NCI-H446 (cell line): ENCODE data around the gene MAGI1.

Experiments used
- DNase-seq, 2 experiments: peaks; one replicate each; lab custom pipeline; 2025; lab: John Stamatoyannopoulos, UW

Gene MAGI1

DNA sequence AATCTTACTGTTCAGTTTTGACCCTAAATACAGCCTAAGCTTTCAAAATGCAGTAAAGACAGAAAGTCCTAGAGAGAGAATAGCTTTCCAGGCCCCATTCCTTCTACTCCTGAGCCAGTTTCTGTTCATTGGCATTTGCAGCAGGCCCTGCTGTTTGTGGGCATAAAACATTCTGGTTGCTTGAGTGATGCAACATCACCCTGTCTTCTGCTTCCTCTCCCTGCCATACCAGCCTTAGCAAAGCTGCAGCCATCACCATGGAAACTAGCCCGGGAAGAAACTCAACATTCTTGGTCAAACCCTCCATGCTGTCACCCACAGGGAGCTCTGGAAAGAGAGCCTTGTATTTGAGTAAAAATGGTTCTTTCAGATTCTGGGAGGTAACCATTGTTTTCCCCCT lies 325.7 kb downstream of the MAGI1 start:
- DNase-seq = peak in 1 of 2 experiments; percentile 5

- DNase-seq = no peak
Measured at GRCh38 chr3:65712140-65712539, 326.6 kb downstream of the MAGI1 start.

DNA sequence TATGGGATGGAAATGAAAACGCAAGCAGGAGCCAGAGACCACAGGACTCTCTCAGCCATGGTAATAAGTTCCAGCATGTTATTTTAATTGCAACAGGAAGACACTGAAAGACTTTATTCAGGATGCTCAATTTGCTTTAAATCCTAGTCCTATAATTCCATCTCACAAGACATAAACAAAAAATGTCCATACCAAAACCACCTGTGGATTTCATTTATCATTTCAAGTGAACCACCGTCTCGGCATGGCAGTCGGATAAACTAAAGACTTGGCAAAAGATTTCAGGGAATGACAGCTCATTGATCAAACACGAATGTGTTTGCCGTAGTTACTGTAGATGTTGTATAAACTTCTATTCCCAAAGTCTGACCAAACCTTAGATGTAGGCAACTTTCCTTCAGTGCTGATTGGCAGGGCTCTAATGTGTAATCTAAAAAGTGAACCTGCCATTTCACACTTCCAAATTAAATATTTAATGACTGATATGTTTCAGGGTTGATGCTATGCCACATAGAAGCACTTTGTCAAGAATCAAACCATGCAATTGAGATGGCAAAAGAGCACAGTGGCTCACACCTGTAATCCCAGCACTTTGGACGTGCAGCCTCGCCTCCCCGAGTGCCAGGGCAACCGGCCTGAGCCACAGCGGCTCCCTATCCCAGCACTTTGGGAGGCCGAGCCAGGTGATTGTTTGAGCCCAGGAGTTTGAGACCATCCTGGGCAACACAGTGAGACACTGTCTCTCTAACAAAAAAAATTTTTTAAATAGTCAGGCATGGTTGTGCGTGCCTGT lies 331.7 kb downstream of the MAGI1 start:
- no peak for DNase-seq

GRCh38 chr3:65706301-65706700 lies 332.4 kb downstream of the MAGI1 start:
- peak in 1 of 2 experiments; percentile 2 for DNase-seq

DNA sequence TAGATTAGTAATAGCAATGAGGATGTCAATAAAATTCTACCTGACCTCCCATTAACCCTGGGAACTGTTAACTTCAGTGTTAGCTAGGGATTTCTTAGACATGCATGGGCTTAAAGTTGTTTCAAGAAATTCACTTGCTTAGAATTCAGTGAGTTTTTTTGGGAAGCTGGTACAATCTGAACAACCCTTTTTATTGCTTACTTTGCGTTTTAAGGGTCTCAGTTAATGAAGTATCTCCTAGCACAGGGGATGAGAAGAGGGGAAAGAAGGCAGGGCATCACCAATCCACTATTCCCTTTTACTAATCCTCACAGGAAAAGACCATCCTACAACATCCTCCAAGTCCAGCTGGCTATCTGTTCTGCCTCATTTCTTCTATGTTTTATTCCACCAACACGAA lies 334.9 kb downstream of the MAGI1 start:
- no peak for DNase-seq

GRCh38 chr3:65703026-65703425 lies 335.7 kb downstream of the MAGI1 start:
- no peak for DNase-seq

- no peak for DNase-seq
Measured at GRCh38 chr3:65702202-65702601, 336.5 kb downstream of the MAGI1 start.

DNA sequence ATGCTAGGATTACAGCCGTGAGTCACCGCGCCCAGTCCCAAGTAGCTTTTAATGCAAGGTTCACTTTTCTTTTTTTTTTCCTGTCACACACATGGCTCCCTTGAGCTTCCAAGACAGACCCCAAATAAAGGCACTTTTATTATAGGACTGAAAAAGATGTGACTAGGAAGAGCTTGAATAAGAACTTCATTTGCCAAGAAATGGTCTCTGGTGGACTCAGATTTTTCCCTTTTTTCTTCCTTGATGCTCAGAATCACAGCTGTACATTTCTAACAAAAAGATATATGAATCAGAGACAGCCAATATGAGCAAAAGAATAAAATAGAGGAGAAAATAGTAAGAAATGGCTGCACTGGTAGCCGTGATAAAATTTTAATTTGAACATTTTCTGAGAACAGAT lies 337.2 kb downstream of the MAGI1 start:
- no peak for DNase-seq

- DNase-seq = no peak
Measured at GRCh38 chr3:65689436-65689835, 349.3 kb downstream of the MAGI1 start.

GRCh38 chr3:65687741-65688140 lies 351.0 kb downstream of the MAGI1 start:
- no peak for DNase-seq

DNA sequence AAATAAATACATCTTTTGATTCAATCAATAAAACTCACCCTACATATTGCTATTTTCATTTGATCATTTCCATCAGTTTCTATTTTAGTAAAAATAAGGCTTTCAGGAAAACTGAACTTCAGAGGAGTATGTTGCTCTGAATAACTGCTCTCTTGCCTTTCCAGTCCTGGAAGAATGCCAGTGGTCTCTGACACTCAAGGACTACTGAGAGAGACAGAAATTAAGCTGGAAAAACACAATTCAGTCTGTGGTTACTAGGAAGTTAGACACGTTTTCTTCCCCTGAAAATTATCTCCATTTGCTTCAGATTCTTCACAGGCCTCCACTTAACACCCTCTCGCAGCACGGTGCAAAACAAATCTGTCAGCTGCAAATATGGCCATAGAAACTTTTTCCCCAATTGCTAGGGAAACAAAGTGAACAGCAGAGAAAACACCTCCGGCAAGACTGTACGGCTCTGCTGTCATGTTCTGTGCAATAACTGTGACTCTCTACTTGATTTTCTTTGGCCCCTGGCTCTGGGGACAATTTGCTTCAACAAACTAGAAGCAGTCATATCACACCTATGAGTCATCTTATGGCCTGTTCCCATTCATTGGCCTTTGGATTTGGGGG lies 353.0 kb downstream of the MAGI1 start:
- no peak for DNase-seq

- no peak for DNase-seq
Measured at GRCh38 chr3:65678516-65678915, 360.2 kb downstream of the MAGI1 start.

DNA sequence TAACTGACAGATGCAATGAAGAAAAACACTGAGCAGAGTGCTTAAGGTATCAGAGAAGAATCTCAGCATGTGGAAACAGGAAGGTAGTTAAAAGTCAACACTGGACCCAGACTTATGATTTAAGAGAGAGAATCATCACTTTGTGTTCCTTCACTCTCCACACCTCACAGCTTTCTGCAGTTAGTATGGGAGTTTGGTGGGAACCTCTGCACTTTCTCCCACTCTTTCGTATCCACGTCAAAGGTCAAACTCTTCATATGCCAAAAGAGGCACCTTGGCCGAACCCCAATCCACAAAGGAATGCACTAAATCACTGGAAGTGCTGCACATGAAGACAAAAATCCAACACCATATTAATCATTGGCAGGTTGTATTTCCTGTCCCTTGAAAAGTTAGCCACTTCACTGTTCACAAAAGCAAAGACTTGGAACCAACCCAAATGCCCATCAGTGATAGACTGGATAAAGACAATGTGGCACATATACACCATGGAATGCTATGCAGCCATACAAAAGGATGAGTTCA lies 361.2 kb downstream of the MAGI1 start:
- DNase-seq = no peak

DNA sequence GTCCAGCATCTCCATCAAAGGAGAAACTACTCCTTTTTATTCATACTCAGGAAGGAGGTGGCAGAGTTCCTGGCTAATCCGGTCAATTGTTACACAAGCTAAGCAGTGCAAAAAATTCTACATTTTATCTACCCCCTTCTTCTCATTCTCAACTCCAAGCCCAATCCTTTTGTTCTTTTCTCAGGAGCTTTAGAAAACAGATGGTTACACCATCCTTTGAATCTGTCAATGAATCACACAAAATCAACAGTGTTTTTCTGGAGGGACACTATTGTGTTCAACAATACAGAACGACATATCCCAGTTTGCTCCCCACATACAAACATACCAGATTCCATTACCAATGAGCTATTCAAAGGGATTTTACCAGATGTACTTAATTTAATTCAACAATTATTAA lies 362.1 kb downstream of the MAGI1 start:
- DNase-seq = no peak

DNA sequence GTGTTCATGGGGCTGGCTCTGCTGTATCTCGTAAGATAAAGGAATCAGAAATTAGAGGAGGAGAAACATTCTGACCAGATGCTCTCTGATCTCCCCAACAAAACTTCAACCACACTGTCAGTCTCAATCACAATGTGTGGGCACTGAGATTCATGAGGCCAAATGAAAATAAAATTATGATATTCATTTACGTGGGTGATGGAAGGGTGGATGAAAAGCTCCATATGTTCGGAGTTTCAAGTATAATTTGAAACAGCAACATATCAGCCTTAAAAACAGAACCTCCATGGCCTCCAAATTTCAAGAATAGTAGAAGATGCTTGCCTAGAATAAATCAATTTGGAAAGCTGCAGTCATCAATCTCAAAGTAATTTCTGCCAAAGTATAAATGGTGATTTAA lies 363.7 kb downstream of the MAGI1 start:
- DNase-seq = no peak

DNA sequence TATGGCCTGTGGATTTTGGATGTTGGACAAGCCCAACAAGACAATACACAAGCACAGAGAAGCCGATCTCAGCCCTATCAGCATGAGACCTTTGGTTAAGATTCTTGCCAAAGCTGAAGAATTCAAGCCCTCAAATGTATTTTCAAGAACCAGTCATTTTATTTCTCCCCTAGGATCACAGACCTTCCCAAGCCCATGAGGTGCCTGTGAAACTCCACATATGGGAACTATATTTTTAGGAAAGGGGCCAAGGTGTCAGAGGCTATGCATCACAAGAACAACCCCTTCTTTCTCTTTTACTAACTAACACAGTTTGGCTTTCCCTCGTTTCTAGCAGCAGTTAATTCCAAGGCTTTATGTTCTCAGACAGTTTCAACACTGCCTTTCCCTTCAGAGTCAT lies 364.5 kb downstream of the MAGI1 start:
- DNase-seq = no peak

DNA sequence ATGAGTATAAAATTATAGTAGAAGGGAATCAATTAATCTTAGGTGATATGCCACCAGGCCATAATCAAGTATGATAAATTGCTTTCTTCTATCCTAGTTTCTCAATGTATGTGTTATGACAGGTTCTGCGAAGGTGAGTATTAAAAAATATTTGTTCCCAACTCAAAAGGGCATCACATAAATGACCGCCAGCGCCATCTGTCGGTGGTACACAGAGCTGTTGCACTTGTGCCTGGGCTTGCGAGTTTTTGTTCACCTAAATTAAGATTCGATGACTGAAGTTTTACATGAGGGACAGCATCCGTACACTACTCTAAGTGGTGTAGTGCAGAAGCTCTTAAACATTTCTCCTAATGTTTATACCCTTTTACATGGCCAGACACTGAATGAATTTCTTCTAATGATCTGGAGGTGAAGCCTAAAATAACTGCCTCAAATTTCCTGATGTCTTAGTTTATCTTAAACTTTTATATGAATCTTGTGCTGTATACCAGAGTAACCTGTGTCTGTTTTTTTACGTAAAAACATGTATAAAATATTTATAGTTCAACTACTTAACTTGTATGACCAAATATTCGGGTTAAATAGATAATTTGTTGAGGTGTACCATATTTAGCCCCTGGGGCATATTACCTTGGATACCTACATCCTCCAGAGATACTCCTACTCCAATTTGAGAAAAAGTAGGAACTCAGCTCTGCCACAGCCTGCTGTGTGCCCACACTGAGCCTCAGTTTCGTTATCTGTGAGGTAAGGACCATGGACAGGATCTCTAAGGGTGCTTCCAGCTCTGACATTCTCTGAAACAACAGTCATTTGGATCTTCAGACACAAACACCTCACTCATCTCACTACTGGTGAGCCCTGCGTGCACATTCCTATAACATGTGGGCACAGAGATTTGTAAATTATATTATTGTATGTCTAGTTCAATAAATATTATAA lies 365.6 kb downstream of the MAGI1 start:
- peak; percentile 30 to 68 for DNase-seq

- DNase-seq = no peak
Measured at GRCh38 chr3:65672061-65672460, 366.7 kb downstream of the MAGI1 start.

- no peak for DNase-seq
Measured at GRCh38 chr3:65671004-65671403, 367.7 kb downstream of the MAGI1 start.

DNA sequence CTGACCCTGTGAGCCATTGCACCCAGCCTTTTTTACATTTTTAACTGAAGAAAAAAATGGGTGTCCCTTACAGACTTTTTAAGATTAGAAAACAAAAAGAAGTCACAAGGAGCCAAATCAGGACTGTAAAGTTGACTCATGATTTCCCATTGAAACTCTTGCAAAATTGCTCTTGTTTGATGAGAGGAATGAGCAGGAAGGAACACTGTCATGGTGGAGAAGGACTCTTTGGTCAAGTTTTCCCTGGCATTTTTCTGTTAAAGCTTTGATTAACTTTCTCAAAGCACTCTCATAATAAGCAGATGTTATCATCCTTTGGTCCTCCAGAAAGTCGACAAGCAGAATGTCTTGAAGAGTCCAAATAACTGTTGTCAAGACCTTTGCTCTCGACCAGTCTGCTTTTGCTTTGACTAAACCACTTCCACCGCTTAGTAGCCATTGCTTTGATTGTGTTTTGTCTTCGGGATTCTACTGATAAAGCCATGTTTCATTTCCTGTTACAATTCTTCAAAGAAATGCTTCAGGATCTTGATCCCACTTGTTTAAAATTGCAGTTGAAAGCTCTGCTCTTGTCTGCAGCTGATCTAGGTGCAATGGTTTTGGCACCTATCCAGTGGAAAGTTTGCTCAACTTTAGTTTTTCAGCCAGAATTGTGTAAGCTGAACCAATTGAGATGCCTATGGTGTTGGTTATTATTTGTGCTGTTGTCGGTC lies 369.4 kb downstream of the MAGI1 start:
- DNase-seq = no peak

DNA sequence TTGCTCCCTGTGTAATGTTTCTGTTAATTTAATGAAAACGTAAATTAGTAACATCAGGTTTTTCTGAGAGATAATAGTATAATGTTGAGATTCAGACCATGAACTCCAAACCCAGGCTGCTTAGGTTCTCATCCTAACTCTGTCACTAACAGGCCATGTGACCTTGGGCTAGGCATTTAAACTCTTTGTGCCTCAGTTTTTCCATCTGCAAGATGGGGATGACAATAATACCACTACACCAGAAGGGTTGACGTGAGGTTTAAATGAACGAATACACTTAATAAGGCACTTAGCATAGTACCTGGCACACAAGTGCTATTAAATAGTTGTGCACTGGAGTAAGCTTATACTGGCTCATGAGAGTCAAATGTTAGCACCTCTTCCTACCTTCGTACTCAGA lies 370.8 kb downstream of the MAGI1 start:
- no peak for DNase-seq
